HG03457 (cell line): ENCODE measurements around the gene PADI4.

Source experiments
- ATAC-seq: cut with Tn5 transposase; IDR thresholded peaks from one replicate; pipeline ENCODE4 v1.9.1; 2021; ENCODE audit warnings: moderate number of reproducible peaks; ENCODE audit not compliant: unreplicated experiment

Gene PADI4

GRCh38 chr1:17282836-17283235, 25.2 kb upstream of the PADI4 start:
- ATAC-seq: no peak

DNA sequence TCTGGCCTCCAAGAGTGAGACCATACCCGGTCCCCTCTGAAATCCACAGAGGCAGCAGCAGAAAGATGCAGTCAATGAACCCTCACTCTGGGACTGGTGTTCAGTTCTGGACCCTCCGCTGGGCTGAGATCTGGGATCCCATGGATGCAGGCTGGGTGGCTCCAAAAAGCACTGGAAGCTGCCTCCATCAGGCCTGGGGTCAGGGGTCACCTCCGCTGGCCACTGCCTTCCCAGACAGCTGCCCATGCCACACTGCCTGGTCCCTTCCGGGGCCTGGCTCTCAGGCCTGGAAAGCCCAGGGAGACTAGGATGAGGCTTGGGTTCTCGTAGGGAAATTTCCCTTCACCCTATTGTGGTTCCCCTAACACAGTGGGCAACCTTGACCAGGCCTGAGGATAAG, 21.4 kb upstream of the PADI4 start:
- ATAC-seq: no peak

DNA sequence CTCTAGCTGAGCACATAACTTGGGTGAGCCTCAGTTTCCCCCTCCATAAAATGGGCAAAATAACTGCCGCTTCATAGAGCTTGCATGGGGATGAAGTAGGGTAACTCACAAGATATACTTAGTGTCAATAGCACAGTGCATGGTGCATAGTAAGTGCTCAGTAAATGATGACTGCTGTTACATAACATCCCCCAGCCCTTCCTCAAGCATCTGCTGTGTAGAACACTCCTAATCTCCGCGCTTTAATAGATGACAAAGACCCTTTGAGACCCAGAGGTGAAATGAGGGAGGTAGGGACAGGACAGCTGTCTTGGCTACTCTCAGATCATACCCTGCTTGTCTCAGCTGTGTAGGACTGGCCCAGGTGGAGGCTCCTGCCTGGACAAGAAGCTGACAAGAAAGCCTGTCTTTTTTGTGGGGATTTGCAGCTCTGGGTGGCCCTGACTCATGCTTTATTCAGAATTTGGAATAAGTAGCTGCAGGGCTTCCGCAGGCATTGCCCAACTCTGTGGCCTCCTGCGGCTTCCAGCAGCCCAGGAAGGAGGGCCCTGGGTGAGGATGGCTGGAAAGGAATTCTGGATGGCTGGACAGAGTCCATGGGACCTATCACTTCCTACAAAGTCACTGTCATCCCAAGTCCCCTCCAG, 20.7 kb upstream of the PADI4 start:
- no peak for ATAC-seq

GRCh38 chr1:17289721-17290120, 18.3 kb upstream of the PADI4 start:
- ATAC-seq: no peak

DNA sequence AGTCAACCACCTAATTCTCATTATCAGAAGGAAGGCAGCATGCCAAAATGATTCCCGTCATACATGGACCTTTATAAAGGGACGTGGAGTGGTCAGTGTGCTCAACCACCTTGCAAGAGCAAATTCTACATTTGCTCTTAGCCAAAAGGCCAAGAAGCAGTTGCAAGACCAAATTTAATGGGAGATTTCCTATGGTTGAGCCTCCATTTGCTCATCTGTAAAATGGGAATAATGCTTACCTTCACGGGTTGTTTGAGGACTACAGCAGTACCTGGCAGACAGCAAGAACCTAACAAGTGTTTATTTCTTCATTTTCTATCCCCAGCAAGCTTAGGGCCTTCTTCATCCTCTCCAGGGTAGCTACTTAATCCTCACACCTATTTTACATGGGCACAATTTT, 17.4 kb upstream of the PADI4 start:
- no peak for ATAC-seq

DNA sequence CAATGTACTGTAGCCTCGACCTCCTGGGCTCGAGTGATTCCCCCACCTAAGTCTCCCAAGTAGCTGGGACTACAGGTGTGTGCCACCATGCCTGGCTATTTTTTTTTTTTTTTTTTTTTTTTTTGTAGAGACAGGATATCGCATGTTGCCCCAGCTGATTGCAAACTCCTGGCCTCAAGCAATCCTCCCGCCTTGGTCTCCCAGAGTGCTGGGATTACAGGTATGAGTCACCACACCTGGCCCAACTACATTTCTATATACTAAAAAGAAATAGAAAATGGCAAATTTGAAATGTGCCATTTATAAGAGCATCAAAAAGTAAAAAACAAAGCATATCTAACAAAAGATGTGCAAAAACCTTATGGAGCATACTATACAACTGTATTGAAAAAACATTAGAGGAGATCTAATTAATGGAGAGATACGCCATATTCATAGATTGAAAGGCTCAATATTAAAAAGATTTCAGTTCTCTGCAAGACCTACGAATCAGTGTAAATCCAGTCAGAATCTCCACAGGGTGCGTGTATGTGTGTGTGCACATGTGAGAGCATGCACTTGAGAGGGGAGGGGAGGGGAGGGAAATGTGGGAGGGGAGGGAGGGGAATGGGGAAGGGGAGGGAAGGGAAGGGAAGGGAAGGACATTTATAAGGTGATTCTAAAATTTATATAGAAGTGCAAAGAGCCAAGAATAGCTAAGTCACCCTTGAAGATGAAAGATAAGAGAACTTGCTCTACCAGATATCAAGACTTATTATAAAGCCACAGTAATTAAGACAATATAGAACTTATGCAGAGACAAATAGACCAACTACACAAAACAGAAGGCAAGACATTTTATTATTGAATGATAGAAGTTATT, 15.5 kb upstream of the PADI4 start:
- no peak for ATAC-seq

- ATAC-seq: no peak
Observed at GRCh38 chr1:17293681-17294425, 14.1 kb upstream of the PADI4 start.

DNA sequence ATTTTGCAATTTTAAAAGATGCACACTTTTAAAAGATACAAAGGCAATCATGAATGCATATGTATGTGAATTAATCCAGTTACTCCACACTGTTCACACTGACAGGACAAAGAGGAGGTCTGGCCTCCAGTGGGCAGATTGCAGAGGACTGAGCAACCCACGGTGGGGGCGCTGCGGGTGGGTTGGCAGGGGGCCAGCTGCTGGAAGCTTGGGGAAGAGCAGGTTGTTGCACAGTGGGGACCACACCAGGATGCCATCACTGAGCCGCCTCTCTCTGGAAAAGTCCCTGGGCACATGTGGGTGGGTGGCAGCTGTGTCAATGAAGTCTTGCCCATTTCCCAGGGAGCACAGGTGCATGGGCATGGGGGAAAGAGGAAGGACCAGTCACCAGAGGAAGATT, 12.7 kb upstream of the PADI4 start:
- no peak for ATAC-seq

GRCh38 chr1:17296086-17296485, 11.9 kb upstream of the PADI4 start:
- no peak for ATAC-seq

DNA sequence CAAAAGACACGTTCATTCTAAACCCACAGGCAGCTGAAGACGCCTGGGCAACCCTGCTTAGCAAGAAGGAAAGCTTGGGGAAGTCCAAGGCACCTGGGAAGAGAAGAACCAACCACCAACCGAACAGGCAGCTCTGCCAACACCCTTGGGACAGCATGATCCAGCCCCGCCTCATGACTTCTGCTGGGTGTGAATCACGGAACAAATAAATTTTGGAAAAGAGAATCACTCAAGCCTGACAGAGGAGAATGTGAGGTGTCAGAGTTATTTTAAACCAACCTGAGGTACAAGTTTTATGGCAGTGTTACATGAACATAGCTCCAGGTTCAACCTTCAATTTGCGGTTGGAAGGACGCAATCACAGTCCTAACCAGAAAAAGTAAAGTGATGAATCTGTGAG, 10.0 kb upstream of the PADI4 start:
- no peak for ATAC-seq

GRCh38 chr1:17301767-17302166, 6.2 kb upstream of the PADI4 start:
- no peak for ATAC-seq

DNA sequence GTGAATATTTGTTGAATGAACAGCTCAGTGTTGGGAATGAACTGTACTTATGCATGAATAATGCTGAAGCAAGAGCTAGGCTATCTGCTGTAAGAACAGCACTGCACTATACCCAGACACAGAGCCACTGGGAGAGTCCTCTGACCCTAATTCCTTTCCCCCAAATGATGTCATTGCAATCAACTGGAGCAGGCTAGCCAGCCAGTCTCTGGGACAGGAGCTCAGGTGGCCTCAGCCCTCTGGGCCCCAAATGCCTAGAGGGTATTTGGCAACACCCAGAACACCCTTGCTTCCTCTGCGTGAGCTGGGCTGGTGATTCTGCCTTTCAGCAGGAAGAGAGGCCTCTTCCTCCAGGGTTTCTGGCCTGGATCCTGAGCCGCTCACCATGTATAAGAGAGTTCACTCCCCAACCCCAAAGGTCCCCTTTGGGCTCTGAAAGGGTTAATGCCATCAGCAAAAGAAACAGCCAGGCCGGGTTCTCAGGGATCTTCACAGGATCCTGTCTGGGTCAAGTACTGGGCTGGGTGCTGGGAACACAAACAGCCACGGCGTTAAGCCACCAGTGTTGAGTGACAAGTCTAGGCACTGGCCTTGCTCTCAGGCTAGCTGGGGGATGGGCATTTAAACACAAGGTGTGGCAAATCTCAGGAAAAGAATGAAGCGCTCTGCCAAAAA, 3.7 kb upstream of the PADI4 start:
- no peak for ATAC-seq

DNA sequence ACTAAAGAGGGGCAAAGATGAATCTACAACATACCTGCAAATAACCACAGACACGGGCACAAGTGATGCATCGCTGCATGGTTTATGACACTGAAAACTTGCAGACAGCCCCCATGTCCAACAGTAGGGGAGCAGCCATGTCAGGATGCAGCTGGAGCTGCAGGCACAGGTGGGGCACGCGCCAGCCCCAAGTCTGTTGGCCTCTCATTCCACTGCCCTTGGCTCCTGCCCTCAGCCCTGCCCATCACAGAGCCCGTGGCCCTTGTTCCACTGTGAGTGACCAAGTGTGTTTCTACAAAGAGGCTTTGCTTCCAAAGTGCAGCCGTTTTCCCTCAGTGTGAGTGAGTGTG, 3.2 kb upstream of the PADI4 start:
- ATAC-seq: no peak

- no peak for ATAC-seq
Observed at GRCh38 chr1:17305576-17306095, 2.4 kb upstream of the PADI4 start.

DNA sequence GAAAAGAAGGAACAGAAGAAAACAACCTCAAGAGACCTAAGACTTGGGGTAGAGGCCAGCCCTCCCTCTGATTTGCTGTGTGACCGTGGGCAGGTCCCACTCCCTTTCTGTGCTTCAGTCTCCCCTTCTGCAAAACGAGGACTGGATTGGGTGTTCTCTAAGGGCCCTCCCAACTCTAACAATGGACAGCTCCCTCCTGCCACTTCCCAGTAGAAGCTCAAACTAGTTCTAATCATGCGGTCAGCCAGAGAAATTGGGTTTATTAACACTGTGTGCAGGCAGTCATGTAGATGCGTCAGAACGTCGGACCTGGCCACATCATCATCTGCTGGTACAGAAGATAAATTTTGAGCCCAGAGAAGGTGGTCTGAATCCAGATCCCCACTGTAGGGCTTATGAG, 1.6 kb upstream of the PADI4 start:
- no peak for ATAC-seq

DNA sequence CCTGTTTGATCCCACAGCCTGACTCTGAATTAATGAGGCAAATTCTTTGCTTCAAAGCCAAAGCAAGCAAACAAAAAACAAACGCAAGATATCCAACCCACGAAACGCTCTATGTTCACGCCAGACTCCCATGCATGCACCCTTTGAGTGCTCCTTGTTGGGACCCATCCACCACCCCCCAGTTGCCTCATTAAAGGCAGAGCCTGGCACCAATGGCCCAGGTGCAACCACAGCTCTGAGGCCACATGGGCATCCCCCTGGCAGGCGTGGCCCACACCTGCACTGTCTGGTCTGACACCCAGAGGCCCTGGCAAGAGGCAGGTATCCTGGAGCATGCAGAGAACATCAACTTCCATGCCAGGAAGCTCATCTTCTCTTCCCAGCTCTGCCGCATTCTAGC, 1.1 kb upstream of the PADI4 start:
- ATAC-seq: no peak

DNA sequence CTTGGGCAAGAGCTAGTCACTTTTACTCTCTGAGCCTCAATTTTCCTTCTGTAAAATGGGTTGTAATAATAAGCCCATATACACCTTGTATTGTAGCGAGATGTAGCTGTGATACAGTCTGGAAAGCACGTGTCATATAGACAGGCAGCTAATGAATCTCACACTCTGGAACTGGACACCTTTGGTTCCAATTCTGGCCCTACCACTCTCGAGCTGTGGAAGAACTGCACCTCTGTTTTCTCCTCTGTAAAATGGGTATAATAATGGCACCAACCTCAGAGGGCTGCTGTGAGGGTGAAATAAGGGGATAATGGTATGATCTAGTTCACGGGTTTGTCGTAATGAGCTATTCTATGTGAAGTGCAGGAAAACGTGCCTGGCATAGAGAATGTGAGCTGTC, 668 bp upstream of the PADI4 start:
- no peak for ATAC-seq

- no peak for ATAC-seq
Observed at GRCh38 chr1:17308593-17308992, 596 bp downstream of the PADI4 start.

- no peak for ATAC-seq
Observed at GRCh38 chr1:17309426-17310067, 1.6 kb downstream of the PADI4 start.

DNA sequence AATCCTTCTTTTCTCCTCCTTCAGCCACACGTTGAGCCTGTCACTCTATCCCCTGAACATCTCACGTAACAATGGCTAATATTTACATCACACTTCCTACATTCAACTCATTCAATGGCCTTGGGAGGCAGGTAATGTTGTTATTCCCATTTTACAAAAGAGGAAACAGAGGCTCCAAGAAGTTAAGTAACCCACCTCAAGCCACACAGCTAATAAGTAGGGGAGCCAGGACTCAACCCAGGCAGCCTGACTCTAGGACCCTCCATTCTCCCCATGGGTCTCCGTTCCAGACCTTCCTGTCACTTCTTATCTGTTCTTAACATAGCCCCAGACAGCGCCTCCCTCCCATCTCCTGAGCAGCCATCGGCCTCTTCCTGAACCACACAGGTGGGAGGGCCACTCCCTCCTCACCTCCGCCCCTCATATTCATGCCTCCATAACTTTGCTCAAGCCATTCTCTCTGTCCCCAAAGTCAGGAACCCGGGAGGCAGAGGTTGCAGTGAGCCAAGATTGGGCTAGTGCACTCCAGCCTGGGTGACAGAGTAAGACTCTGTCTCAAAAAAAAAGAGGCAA, 2.2 kb downstream of the PADI4 start:
- ATAC-seq: no peak
